ENCODE data around the gene TRPM3. TPM values are rescaled to one million over a fixed set of nuclear protein-coding genes. Genes with fewer than 3 reads are reported as not detected.

The TRPM3 gene
- total and polyA plus RNA-seq, 9 of the 15 experiments (the other 6 are each of a cell fraction or from before 2014, with no cell fraction given) = 0.04 TPM; not detected in 8

GRCh38 chr9:70502690-70503089, 618.7 kb downstream of the TRPM3 start (continued):
- TF ChIP-seq NFE2 (IDR thresholded peaks at IDR 0.05; ENCODE audit: low read depth) (no peak), ZNF134 (CRISPR knock-in tag; conservative IDR thresholded peaks at IDR 0.05) (no peak), SRF (CRISPR knock-in tag; IDR thresholded peaks at IDR 0.05) (no peak), EP400 (IDR thresholded peaks at IDR 0.05) (no peak)

- Histone ChIP-seq H3K9me3 (replicated peaks; ENCODE audit: control insufficient read depth, insufficient read depth, low read depth, low read length) (no peaks in the 10 kb centered on the region), H3K27ac (ENCODE audit: extremely low read depth, low read depth, low read length) (no peak overlapping the region), H3K4me3 (no peak overlapping the region), H3K36me3 (ENCODE audit: control insufficient read depth, insufficient read depth, low read length) (no peaks in the 10 kb centered on the region), H3K9ac (ENCODE audit: insufficient read depth in 1 of 2, low read depth in 2 of 2, low read length in 2 of 2) (no peak overlapping the region), H3K79me2 (ENCODE audit: control insufficient read depth, insufficient read depth, low read length) (no peaks in the 10 kb centered on the region), H3K9me1 (ENCODE audit: control insufficient read depth, insufficient read depth, low read length) (no peaks in the 10 kb centered on the region), H4K20me1 (replicated peaks; ENCODE audit: control insufficient read depth, insufficient read depth, low read length) (no peaks in the 10 kb centered on the region), H3K4me2 (ENCODE audit: insufficient read depth, low read length) (no peak overlapping the region), H3K27me3 (ENCODE audit: control insufficient read depth in 2 of 2, insufficient read depth in 2 of 2, low read length in 2 of 2) (no peaks in the 10 kb centered on the region), H2AFZ (ENCODE audit: low read depth, low read length) (no peak overlapping the region), H3K4me1 (replicated peaks in 1 of 2; ENCODE audit: control insufficient read depth in 2 of 2, insufficient read depth in 2 of 2, low read length in 2 of 2) (peaks cover 0 to 8% of the 10 kb centered on the region in 2 experiments; a peak in 3 of 5 replicates)
- ChIA-PET CTCF (ENCODE audit: low intra/inter-chr PET ratio) (no interaction called here), POLR2A (interaction anchor here (1.0 to 1.6 kb wide), 2 partner anchors 13 to 80 kb away, joined by 3 to 4 read pairs; no protein-coding TSS in a partner anchor)
- intact Hi-C loops (cut with micrococcal nuclease) = loop anchor here (2.0 kb wide), 1 partner anchor 100 kb away; no protein-coding TSS in a partner anchor
- FAIRE-seq (peak; percentile 11), DNase-seq (ENCODE audit: extremely low read depth in 1 of 4, low spot score in 3 of 4) (no peak), ATAC-seq (no peak)
- 0% methylated on average over 1 of the region's 1 CpG for WGBS (ENCODE audit: insufficient coverage, low coverage, missing lambda C conversion rate)
- TF ChIP-seq SNRNP70 (optimal IDR thresholded peaks at IDR 0.05; ENCODE audit: low read depth, low read length) = no peak
- in situ Hi-C loops (cut with MboI) = no loop called here
- BruUV-seq (replicated peaks) = no TSS peak
Observed at GRCh38 chr9:70500793-70501192, 620.6 kb downstream of the TRPM3 start.

Measured in K562 (cell line).